Psoas muscle (tissue), 8 donors: ENCODE results near the gene SMYD4. TPM values are rescaled to one million over a fixed set of nuclear protein-coding genes. Genes with fewer than 3 reads are reported as not detected.
"Not testable (repeated sequence)": the region's sequence is repeated elsewhere in the genome, so short reads cannot be mapped to it uniquely, and the experiment has no call there.

Experiments used
- ATAC-seq, 4 donors: fragments of 200-7000 bp; cut with Tn5 transposase; one replicate each; pipeline ENCODE4 v1.9.1; 2020; ENCODE audit warnings: moderate library complexity in 3 of 4, mild to moderate bottlenecking in 2 of 4
- DNase-seq, 2 donors: peaks; one replicate each; pipeline ENCODE4 v3.0.0-alpha.2; 2020
- H3K27ac ChIP-seq: fragments of 200-600 bp; one replicate; pipeline ENCODE4 v1.8.0; 2022
- H3K27me3 ChIP-seq, 3 donors: fragments of 200-600 bp in 1 of 3; one replicate each; pipeline versions ENCODE4 v1.6.1 to v1.8.0; 2013 to 2022; ENCODE audit warnings: low read length in 2 of 3, mild to moderate bottlenecking in 2 of 3, moderate library complexity in 1 of 3; ENCODE audit not compliant: insufficient read depth in 3 of 3
- H3K36me3 ChIP-seq, 2 donors: fragments of 200-600 bp in 1 of 2; one replicate each; pipeline versions ENCODE4 v1.6.1 to v1.8.0; 2013 to 2022; ENCODE audit warnings: low read depth in 1 of 2, mild to moderate bottlenecking in 1 of 2, moderate library complexity in 1 of 2; ENCODE audit not compliant: insufficient read depth in 1 of 2
- H3K4me1 ChIP-seq: fragments of 200-600 bp; one replicate; pipeline ENCODE4 v1.8.0; 2022
- H3K4me3 ChIP-seq: fragments of 200-600 bp; one replicate; pipeline ENCODE4 v1.8.0; 2022; ENCODE audit warnings: mild to moderate bottlenecking
- H3K9me3 ChIP-seq: fragments of 200-600 bp; one replicate; pipeline ENCODE4 v1.8.0; 2022
- WGBS, 3 donors: extraction: QIAGEN DNeasy Blood & Tissue Kit; methylation state at CpG; one replicate each; pipeline versions ENCODE4 v1.1.6 to v1.1.7; 2013; 5-methylcytosine and 5-hydroxymethylcytosine counted together
- intact Hi-C, 2 donors: fragments of 100-400 bp; cut with DNase I; formaldehyde crosslinking; loops; one replicate each; pipeline versions ENCODE4 v1.11.0 to v1.14.2; 2022
- polyA plus RNA-seq, 3 donors: library from polyadenylated mRNA; stranded (reverse); fragments of 200-250 nt; gene quantifications; one replicate each; pipeline ENCODE4 v1.2.3, GENCODE V29; 2013
- total RNA-seq, 4 donors: library from RNA; stranded (reverse); fragmentation: NEBNext Ultra II Directional in 2 of 4; extraction: Animal tissue kit (Norgen Biotek cat#: 25700) in 2 of 4; gene quantifications; one replicate each; pipeline versions ENCODE4 v1.2.1 to v1.2.4, GENCODE V29; 2021 to 2023
- TF ChIP-seq, protein P1 (sequence below): fragments of 200-600 bp; IDR thresholded peaks from one replicate; pipeline ENCODE4 v1.8.0; 2022; ENCODE audit warnings: antibody characterized with exemption
- donor health status: healthy with polysubstance abuse.
- donor health status: DM: no; HTN: no; CAD: no; lungs with moderate emphysema.
- donor health status: Bipolar disorder and iron deficiency.
- donor health status: healthy.
- donor health status: DM: yes; HTN: yes; CAD: no.
- donor health status: DM: no; HTN: no; CAD: no.
- donor health status: DM: no; HTN: no; CAD: no.
- donor health status: DM: yes; HTN: yes; CAD: no.

Gene SMYD4
- total and polyA plus RNA-seq, 7 donors = 8.0 to 22.4 (median 9.2) TPM

- H3K27me3 ChIP-seq = no peaks in the 10 kb centered on the region
- H3K27ac ChIP-seq = peak overlapping the region; percentile 88
- intact Hi-C loops = loop anchor here in 1 of 2 donors (5.0 to 10.0 kb wide), 2 partner anchors 34 to 76 kb away; partner anchors contain the start of gene SMYD4
- ATAC-seq (peak; percentile 90 to 98 (median 96)), DNase-seq (peak; percentile 36 to 78)
- H3K4me3 ChIP-seq = peak overlapping the region; percentile 58
- TF ChIP-seq, protein P1, sequence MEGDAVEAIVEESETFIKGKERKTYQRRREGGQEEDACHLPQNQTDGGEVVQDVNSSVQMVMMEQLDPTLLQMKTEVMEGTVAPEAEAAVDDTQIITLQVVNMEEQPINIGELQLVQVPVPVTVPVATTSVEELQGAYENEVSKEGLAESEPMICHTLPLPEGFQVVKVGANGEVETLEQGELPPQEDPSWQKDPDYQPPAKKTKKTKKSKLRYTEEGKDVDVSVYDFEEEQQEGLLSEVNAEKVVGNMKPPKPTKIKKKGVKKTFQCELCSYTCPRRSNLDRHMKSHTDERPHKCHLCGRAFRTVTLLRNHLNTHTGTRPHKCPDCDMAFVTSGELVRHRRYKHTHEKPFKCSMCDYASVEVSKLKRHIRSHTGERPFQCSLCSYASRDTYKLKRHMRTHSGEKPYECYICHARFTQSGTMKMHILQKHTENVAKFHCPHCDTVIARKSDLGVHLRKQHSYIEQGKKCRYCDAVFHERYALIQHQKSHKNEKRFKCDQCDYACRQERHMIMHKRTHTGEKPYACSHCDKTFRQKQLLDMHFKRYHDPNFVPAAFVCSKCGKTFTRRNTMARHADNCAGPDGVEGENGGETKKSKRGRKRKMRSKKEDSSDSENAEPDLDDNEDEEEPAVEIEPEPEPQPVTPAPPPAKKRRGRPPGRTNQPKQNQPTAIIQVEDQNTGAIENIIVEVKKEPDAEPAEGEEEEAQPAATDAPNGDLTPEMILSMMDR = no peak
- no peaks in the 10 kb centered on the region for H3K9me3 ChIP-seq
- peaks cover 21% of the 10 kb centered on the region for H3K4me1 ChIP-seq
- WGBS, 3 donors = 30 to 53% (median 35%) methylated on average over 11 of the region's 11 CpGs
- peaks cover 0 to 24% of the 10 kb centered on the region in 2 donors for H3K36me3 ChIP-seq
Measured at GRCh38 chr17:1860978-1861377, 31.3 kb upstream of the SMYD4 start.

DNA sequence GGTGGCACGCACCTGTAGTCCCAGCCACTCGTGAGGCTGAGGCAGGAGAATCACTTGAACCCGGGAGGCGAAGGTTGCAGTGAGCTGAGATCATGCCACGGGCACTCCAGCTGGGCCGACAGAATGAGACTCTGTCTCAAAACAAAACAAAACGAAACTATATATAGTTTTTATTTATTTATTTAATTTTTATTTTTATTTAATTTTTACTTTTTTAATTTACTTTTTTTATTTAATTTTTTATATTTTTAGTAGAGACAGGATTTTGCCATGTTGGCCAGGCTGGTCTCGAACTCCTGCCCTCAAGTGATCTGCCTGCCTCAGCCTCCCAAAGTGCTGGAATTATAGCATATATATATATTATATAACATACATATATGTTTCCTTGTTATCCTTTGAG lies 26.8 kb upstream of the SMYD4 start:
- H3K4me1 ChIP-seq = peaks cover 14% of the 10 kb centered on the region
- intact Hi-C loops, H3K27me3 ChIP-seq, H3K27ac ChIP-seq, DNase-seq, H3K4me3 ChIP-seq, ATAC-seq, H3K9me3 ChIP-seq: not testable (repeated sequence)
- peaks cover 2 to 67% of the 10 kb centered on the region in 2 donors for H3K36me3 ChIP-seq
- WGBS, 3 donors = 92 to 94% (median 94%) methylated on average over 8 of the region's 8 CpGs

GRCh38 chr17:1853698-1854097 lies 24.0 kb upstream of the SMYD4 start:
- H3K9me3 ChIP-seq = no peaks in the 10 kb centered on the region
- H3K4me3 ChIP-seq = no peak overlapping the region
- no peak overlapping the region for H3K27ac ChIP-seq
- TF ChIP-seq, protein P1 = no peak
- intact Hi-C loops = no loop called here
- no peaks in the 10 kb centered on the region for H3K27me3 ChIP-seq
- peaks cover 2 to 81% of the 10 kb centered on the region in 2 donors for H3K36me3 ChIP-seq
- no peaks in the 10 kb centered on the region for H3K4me1 ChIP-seq
- no peak for ATAC-seq
- no peak for DNase-seq
- 85 to 91% (median 88%) methylated on average over 3 of the region's 3 CpGs for WGBS, 3 donors

GRCh38 chr17:1852327-1852726 lies 22.6 kb upstream of the SMYD4 start:
- ATAC-seq = no peak
- Histone ChIP-seq H3K27me3 (no peaks in the 10 kb centered on the region), H3K36me3 (peaks cover 2 to 88% of the 10 kb centered on the region in 2 donors), H3K9me3 (no peaks in the 10 kb centered on the region), H3K27ac (no peak overlapping the region), H3K4me1 (no peaks in the 10 kb centered on the region), H3K4me3 (no peak overlapping the region)
- intact Hi-C loops = no loop called here
- TF ChIP-seq, protein P1 = no peak
- WGBS, 3 donors = 69 to 76% (median 71%) methylated on average over 6 of the region's 6 CpGs
- DNase-seq = no peak

DNA sequence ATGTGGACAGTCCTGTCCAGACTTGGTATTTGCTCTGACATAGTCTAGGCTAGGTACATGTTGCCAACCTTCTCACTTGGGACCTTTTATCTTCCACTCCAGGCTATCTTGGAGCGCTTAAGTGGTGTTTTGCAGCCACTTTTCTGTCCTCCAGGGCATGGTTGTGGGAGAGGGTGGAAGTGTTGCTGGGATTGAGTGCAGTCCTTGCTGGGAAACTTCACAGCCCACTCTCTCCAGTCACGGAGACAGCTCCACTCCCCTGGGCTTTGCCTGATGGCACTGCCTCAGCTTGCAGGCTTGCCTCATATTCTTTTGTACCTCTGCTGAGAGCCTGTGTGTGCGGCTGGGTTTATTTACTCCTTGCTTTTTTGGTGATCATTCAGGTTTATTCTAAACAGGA lies 17.5 kb upstream of the SMYD4 start:
- Histone ChIP-seq H3K9me3 (no peaks in the 10 kb centered on the region), H3K27me3 (no peaks in the 10 kb centered on the region), H3K4me3 (no peak overlapping the region), H3K4me1 (no peaks in the 10 kb centered on the region), H3K36me3 (peaks cover 6 to 92% of the 10 kb centered on the region in 2 donors), H3K27ac (no peak overlapping the region)
- intact Hi-C loops = no loop called here
- ATAC-seq = no peak
- 81 to 95% (median 91%) methylated on average over 3 of the region's 3 CpGs for WGBS, 3 donors
- TF ChIP-seq, protein P1 = no peak
- DNase-seq = no peak
